KMS-11 (cell line): ENCODE measurements around the gene RGS9BP.
"Not testable (repeated sequence)": the region's sequence is repeated elsewhere in the genome, so short reads cannot be mapped to it uniquely, and the experiment has no call there.

Experiments used
- H2AFZ ChIP-seq: fragments of 200-600 bp; sonication (generic); 2 replicates; pipeline ENCODE4 v1.6.1; 2016; ENCODE audit warnings: antibody characterized with exemption, mixed run types, low read depth
- H3K27ac ChIP-seq: fragments of 200-600 bp; sonication (generic); 2 replicates; pipeline ENCODE4 v1.6.1; 2016; ENCODE audit warnings: mild to moderate bottlenecking, mixed run types
- H3K27me3 ChIP-seq: fragments of 200-600 bp; sonication (generic); 2 replicates; pipeline ENCODE4 v1.6.1; 2017; ENCODE audit warnings: mild to moderate bottlenecking, low read depth, mixed run types, moderate library complexity; ENCODE audit not compliant: insufficient read depth
- H3K36me3 ChIP-seq: fragments of 200-600 bp; sonication (generic); 2 replicates; pipeline ENCODE4 v1.6.1; 2017; ENCODE audit warnings: mild to moderate bottlenecking, mixed run types; ENCODE audit not compliant: insufficient read depth
- H3K4me1 ChIP-seq: fragments of 200-600 bp; sonication (generic); 2 replicates; pipeline ENCODE4 v1.6.1; 2016; ENCODE audit warnings: mild to moderate bottlenecking, low read depth, mixed run types; ENCODE audit not compliant: poor library complexity, severe bottlenecking
- H3K4me2 ChIP-seq: fragments of 200-600 bp; sonication (generic); 2 replicates; pipeline ENCODE4 v1.7.0; 2016; ENCODE audit warnings: mild to moderate bottlenecking, mixed run types
- H3K4me3 ChIP-seq: fragments of 200-600 bp; sonication (generic); IDR thresholded peaks from 2 replicates; pipeline ENCODE4 v1.6.1; 2017; ENCODE audit warnings: low read depth, low read length, mixed read lengths; ENCODE audit not compliant: insufficient read depth
- H3K79me2 ChIP-seq: fragments of 200-600 bp; sonication (generic); 2 replicates; pipeline ENCODE4 v1.6.1; 2016; ENCODE audit warnings: low read depth, mixed run types; ENCODE audit not compliant: insufficient read depth
- H3K9ac ChIP-seq: fragments of 200-600 bp; sonication (generic); 2 replicates; pipeline ENCODE4 v1.6.1; 2016; ENCODE audit warnings: mild to moderate bottlenecking, mixed run types
- H4K20me1 ChIP-seq: fragments of 200-600 bp; sonication (generic); 2 replicates; pipeline ENCODE4 v1.6.1; 2016; ENCODE audit warnings: mild to moderate bottlenecking, mixed run types; ENCODE audit not compliant: insufficient read depth
- CTCF ChIP-seq: fragments of 200-600 bp; sonication (generic); conservative IDR thresholded peaks from 2 replicates; pipeline ENCODE4 v1.6.1; 2017; ENCODE audit warnings: low read depth, mild to moderate bottlenecking, antibody characterized with exemption, low read length, moderate library complexity, mixed read lengths

The RGS9BP gene

DNA sequence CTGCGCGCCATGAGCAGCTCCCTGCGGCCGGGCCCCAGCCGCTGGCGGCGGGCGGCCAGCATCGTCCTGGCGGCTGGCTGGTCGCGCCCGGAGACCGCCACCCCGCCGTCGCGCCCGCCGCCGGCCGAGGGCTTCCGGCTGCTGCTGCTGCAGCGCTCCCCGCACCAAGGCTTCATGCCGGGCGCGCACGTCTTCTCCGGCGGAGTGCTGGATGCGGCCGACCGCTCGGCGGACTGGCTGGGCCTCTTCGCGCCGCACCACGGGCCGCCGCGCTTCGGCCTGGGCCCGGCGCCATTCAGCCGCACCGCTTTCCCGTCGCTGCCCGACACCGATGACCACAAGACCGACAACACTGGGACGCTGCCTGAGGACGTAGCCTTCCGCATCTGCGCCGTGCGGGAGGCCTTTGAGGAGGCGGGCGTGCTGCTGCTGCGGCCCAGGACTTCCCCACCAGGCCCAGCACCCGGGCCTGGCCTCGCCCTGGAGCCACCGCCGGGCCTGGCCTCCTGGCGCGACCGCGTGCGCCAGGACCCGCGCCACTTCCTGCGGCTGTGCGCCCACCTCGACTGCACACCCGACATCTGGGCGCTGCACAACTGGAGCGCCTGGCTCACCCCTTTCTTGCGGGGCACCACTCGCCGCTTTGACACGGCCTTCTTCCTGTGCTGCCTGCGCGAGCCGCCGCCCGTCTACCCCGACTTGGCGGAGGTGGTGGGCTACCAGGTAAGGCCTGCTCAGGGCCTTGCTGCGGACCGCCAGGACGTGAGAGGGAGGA, 16.5 kb downstream of the RGS9BP start:
- no peak for TF ChIP-seq CTCF
- Histone ChIP-seq H3K27me3 (no peaks in the 10 kb centered on the region), H3K36me3 (peaks cover 5% of the 10 kb centered on the region; the same call in 1 of the 2 replicates), H4K20me1 (peaks cover 5% of the 10 kb centered on the region; the same call in 1 of the 2 replicates), H3K4me3 (no peak overlapping the region), H3K9ac (peak overlapping the region; percentile 98), H3K4me2 (peak overlapping the region; percentile 70), H3K27ac (peak overlapping the region; percentile 86), H3K79me2 (peaks cover 52% of the 10 kb centered on the region), H3K4me1 (peaks cover 62% of the 10 kb centered on the region), H2AFZ (peak overlapping the region; percentile 70)

GRCh38 chr19:32692727-32693061, 17.0 kb downstream of the RGS9BP start:
- H3K4me2 ChIP-seq = peak overlapping the region; percentile 61
- peak overlapping the region; percentile 86 for H3K27ac ChIP-seq
- H3K4me3 ChIP-seq = no peak overlapping the region
- H3K4me1 ChIP-seq = peaks cover 63% of the 10 kb centered on the region
- no peak for TF ChIP-seq CTCF
- peak overlapping the region; percentile 70 for H2AFZ ChIP-seq
- peak overlapping the region; percentile 98 for H3K9ac ChIP-seq
- no peaks in the 10 kb centered on the region for H3K27me3 ChIP-seq
- peaks cover 5% of the 10 kb centered on the region; the same call in 1 of the 2 replicates for H4K20me1 ChIP-seq
- peaks cover 5% of the 10 kb centered on the region; the same call in 1 of the 2 replicates for H3K36me3 ChIP-seq
- peaks cover 57% of the 10 kb centered on the region for H3K79me2 ChIP-seq

DNA sequence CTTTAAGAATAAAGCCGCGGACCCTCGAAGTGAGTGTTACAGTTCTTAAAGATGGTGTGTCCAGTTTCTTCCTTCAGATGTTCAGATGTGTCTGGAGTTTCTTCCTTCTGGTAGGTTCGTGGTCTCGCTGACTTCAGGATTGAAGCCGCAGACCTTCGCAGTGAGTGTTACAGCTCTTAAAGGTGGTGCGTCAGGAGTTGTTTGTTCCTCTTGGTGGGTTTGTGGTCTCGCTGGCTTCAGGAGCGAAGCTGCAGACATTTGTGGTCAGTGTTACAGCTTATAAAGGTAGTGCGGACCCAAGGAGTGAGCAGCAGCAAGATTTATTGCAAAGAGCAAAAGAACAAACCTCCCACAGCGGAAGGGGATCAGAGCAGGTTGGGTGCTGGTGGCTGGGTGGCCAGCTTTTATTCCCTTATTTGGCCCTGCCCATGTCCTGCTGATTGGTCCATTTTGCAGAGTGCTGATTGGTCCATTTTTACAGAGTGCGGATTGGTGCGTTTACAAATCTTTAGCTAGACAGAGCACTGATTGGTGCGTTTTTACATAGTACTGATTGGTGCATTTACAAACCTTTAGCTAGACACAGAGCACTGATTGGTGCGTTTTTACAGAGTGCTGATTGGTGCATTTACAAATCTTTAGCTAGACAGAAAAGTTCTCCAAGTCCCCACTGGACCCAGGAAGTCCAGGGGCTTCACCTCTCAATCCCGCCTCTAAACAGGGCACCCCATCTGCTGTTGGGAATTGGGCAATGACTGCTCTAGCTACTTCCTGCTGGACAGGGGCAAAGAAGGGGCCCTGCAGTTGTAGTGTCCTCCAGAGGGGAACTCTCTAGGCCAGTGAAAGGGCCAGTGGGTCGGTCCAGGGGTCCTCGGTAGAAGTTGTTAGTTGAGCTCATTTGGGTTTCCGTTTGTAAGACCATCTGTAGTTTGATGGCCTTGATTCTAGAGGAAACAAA, 17.8 kb downstream of the RGS9BP start:
- H3K9ac ChIP-seq = peak overlapping the region; percentile 98
- H2AFZ ChIP-seq, H3K27me3 ChIP-seq, H3K36me3 ChIP-seq, H4K20me1 ChIP-seq, H3K4me3 ChIP-seq: not testable (repeated sequence)
- peak overlapping the region; percentile 61 for H3K4me2 ChIP-seq
- peaks cover 63% of the 10 kb centered on the region for H3K4me1 ChIP-seq
- H3K79me2 ChIP-seq = peaks cover 64% of the 10 kb centered on the region
- H3K27ac ChIP-seq = peak overlapping the region; percentile 86

DNA sequence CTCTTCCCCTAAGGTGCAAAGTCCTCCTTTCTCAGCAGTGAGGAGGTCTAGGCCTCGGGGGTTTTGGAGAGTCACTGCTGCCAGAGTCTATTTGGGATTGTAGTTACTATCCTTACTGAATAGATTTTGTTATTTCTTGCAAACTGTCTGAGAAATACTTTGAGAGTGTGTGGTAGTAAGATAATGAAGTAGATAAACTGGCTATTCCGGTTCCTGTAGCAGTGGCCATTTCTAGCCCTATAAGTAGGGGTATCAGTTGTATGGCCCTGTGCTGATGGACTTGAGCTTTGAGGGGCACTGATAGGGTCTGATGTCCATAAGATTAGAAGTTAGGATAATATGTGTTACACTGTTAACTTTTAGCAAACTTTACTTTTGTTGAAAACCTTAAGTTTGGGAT, 18.7 kb downstream of the RGS9BP start:
- Histone ChIP-seq H3K4me1 (peaks cover 63% of the 10 kb centered on the region), H3K79me2 (peaks cover 73% of the 10 kb centered on the region), H3K4me2 (peak overlapping the region; percentile 61)
- H4K20me1 ChIP-seq, H3K9ac ChIP-seq, H3K27ac ChIP-seq, H3K36me3 ChIP-seq, H3K4me3 ChIP-seq, H3K27me3 ChIP-seq, H2AFZ ChIP-seq: not testable (repeated sequence)

- H3K27me3 ChIP-seq, H3K4me3 ChIP-seq, H3K27ac ChIP-seq, H3K9ac ChIP-seq, H4K20me1 ChIP-seq, H2AFZ ChIP-seq: not testable (repeated sequence)
- H3K4me1 ChIP-seq = peaks cover 58% of the 10 kb centered on the region
- H3K36me3 ChIP-seq = peaks cover 11% of the 10 kb centered on the region; the same call in 1 of the 2 replicates
- peak overlapping the region; percentile 61; the same call in 1 of the 2 replicates for H3K4me2 ChIP-seq
- peaks cover 79% of the 10 kb centered on the region for H3K79me2 ChIP-seq
Measured at GRCh38 chr19:32694851-32695250, 19.2 kb downstream of the RGS9BP start.

GRCh38 chr19:32695506-32695905, 19.9 kb downstream of the RGS9BP start:
- not testable (repeated sequence) for H3K27ac ChIP-seq, H2AFZ ChIP-seq, H3K27me3 ChIP-seq, H3K9ac ChIP-seq, H4K20me1 ChIP-seq, H3K4me3 ChIP-seq
- Histone ChIP-seq H3K79me2 (peaks cover 85% of the 10 kb centered on the region), H3K4me2 (peak overlapping the region; percentile 35; the same call in 1 of the 2 replicates), H3K4me1 (peaks cover 52% of the 10 kb centered on the region), H3K36me3 (peaks cover 15% of the 10 kb centered on the region; the same call in 1 of the 2 replicates)

DNA sequence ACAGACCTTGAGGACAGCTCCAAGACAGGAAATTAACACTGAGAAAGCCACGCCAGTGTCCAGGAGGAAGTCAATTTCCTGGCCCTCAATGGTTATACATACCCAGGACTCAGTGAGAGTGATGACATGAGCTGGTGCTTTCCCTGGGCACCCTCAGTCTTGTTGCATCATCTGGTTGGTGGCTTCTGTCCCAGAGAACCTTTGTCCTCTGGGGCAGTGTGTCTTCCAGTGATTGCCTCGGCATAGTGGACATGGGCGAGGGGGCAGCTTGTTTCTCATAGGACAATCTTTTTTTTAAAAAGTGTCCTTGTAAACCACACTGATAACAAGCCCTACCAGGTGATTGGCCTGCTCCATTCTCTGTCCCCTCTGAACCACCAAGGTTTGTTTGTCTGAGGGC, 21.1 kb downstream of the RGS9BP start:
- H3K36me3 ChIP-seq = peaks cover 17% of the 10 kb centered on the region; the same call in 1 of the 2 replicates
- H3K9ac ChIP-seq, H4K20me1 ChIP-seq, H3K4me3 ChIP-seq, H3K27ac ChIP-seq, H3K27me3 ChIP-seq, H2AFZ ChIP-seq, H3K4me2 ChIP-seq: not testable (repeated sequence)
- H3K4me1 ChIP-seq = peaks cover 42% of the 10 kb centered on the region
- peaks cover 98% of the 10 kb centered on the region for H3K79me2 ChIP-seq

- H3K9ac ChIP-seq, H3K27me3 ChIP-seq, H3K4me2 ChIP-seq, H3K27ac ChIP-seq, H2AFZ ChIP-seq, H3K4me3 ChIP-seq: not testable (repeated sequence)
- peaks cover 100% of the 10 kb centered on the region for H3K79me2 ChIP-seq
- H4K20me1 ChIP-seq = peaks cover 12% of the 10 kb centered on the region
- peaks cover 21% of the 10 kb centered on the region for H3K4me1 ChIP-seq
- peaks cover 25% of the 10 kb centered on the region; the same call in 1 of the 2 replicates for H3K36me3 ChIP-seq
Measured at GRCh38 chr19:32700129-32700528, 24.5 kb downstream of the RGS9BP start.
